BJ (cell line): ENCODE data around the gene KIAA0753. TPM values are rescaled to one million over a fixed set of nuclear protein-coding genes. Genes with fewer than 3 reads are reported as not detected.

ENCODE experiments used
- CTCF ChIA-PET: fragments of 350-600 bp; formaldehyde crosslinking; extraction: SDS; loops from one replicate; lab custom pipeline; 2021; ENCODE audit warnings: antibody characterized with exemption, inconsistent platforms; lab: Yijun Ruan, JAX
- POLR2A ChIA-PET: fragments of 300-600 bp; sonication (Branson Sonifier 250); formaldehyde crosslinking; extraction: SDS; loops from one replicate; lab custom pipeline; 2021; ENCODE audit warnings: antibody characterized with exemption; lab: Charles Lee
- DNase-seq: peaks from one replicate; pipeline ENCODE4 v3.0.0-alpha.2; 2011; ENCODE audit warnings: low read depth
- H3K27me3 ChIP-seq: 2 replicates; pipeline ENCODE4 v1.6.0; 2011; ENCODE audit warnings: low read length; ENCODE audit not compliant: control insufficient read depth, insufficient read depth
- H3K36me3 ChIP-seq: 2 replicates; pipeline ENCODE4 v1.5.1; 2011; ENCODE audit warnings: low read length; ENCODE audit not compliant: control insufficient read depth, insufficient read depth
- H3K4me3 ChIP-seq: 2 replicates; pipeline ENCODE4 v1.5.1; 2011; ENCODE audit warnings: low read depth, mild to moderate bottlenecking, control low read depth, low read length
- CTCF ChIP-seq: IDR thresholded peaks from 2 replicates; pipeline ENCODE4 v1.5.1; 2011; ENCODE audit warnings: low read depth, mild to moderate bottlenecking, control low read depth, inconsistent platforms, low read length, moderate library complexity; ENCODE audit not compliant: insufficient read depth
- polyA plus RNA-seq: library from polyadenylated mRNA; depleted of rRNA; stranded (reverse); fragments of >200 nt; gene quantifications from 2 replicates; pipeline ENCODE4 v1.2.3, GENCODE V29; 2011

Gene KIAA0753
- polyA plus RNA-seq, 1 experiment: 5.4 TPM

- Histone ChIP-seq H3K36me3 (no peaks in the 10 kb centered on the region), H3K4me3 (no peak overlapping the region), H3K27me3 (no peaks in the 10 kb centered on the region)
- DNase-seq: no peak
- CTCF ChIA-PET: no interaction called here
- POLR2A ChIA-PET: no interaction called here
- no peak for TF ChIP-seq CTCF
Observed at GRCh38 chr17:6536566-6537065, 103.9 kb downstream of the KIAA0753 start.

GRCh38 chr17:6536053-6536452, 104.5 kb downstream of the KIAA0753 start:
- H3K36me3 ChIP-seq: no peaks in the 10 kb centered on the region
- no peak overlapping the region for H3K4me3 ChIP-seq
- ChIA-PET POLR2A (no interaction called here), CTCF (no interaction called here)
- no peak for DNase-seq
- H3K27me3 ChIP-seq: no peaks in the 10 kb centered on the region
- TF ChIP-seq CTCF: no peak

- H3K4me3 ChIP-seq: no peak overlapping the region
- no peak for DNase-seq
- TF ChIP-seq CTCF: no peak
- POLR2A ChIA-PET: no interaction called here
- no peaks in the 10 kb centered on the region for H3K36me3 ChIP-seq
- peaks cover 2% of the 10 kb centered on the region; the same call in 1 of the 2 replicates for H3K27me3 ChIP-seq
- CTCF ChIA-PET: interaction anchor here (1.5 to 1.9 kb wide), 2 partner anchors 10 to 62 kb away, joined by 4 read pairs; no protein-coding TSS in a partner anchor
Observed at GRCh38 chr17:6534846-6535514, 105.5 kb downstream of the KIAA0753 start.

GRCh38 chr17:6532441-6532885, 108.0 kb downstream of the KIAA0753 start:
- TF ChIP-seq CTCF: no peak
- DNase-seq: no peak
- Histone ChIP-seq H3K36me3 (no peaks in the 10 kb centered on the region), H3K27me3 (peaks cover 2% of the 10 kb centered on the region; the same call in 1 of the 2 replicates), H3K4me3 (no peak overlapping the region)
- POLR2A ChIA-PET: no interaction called here
- CTCF ChIA-PET: interaction anchor here (1.1 to 1.6 kb wide), 2 partner anchors 10 to 60 kb away, joined by 4 to 5 read pairs; no protein-coding TSS in a partner anchor

DNA sequence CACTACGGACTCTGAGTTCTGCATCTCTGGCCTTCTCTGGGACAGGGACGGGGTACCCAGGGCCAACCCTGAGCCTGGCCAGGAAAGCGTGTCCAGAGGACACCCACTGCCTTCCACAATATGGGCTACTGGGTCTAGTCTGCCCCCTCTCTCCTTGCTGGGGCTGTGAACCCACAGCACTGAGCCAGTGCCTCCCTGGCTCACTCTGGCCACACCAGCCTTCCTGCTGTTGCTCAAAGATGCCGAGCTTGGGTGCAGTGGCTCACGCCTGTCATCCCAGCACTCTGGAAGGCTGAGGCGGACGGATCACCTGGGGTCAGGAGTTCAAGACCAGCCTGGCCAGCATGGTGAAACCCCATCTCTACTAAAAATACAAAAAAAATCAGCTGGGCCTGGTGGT, 108.9 kb downstream of the KIAA0753 start:
- Histone ChIP-seq H3K4me3 (no peak overlapping the region), H3K27me3 (peaks cover 2% of the 10 kb centered on the region; the same call in 1 of the 2 replicates), H3K36me3 (no peaks in the 10 kb centered on the region)
- CTCF ChIA-PET: interaction anchor here (1.1 kb wide), 1 partner anchor 59 kb away, joined by 4 read pairs; no protein-coding TSS in a partner anchor
- DNase-seq: no peak
- POLR2A ChIA-PET: no interaction called here
- no peak for TF ChIP-seq CTCF
